ENCODE measurements around the gene BMPER.

GRCh38 chr7:34191771-34192479, 286.6 kb downstream of the BMPER start:
- TF ChIP-seq CTCF (conservative IDR thresholded peaks at IDR 0.05) (no peak), ZFX (IDR thresholded peaks at IDR 0.05) (no peak)
